T-helper 1 cell treated with Interleukin-12 subunit alpha and Interleukin-12 subunit beta and Interleukin-4 antibody, amounts not matched to agents 30 ng/mL and 1 ng/mL, for 36 hours (primary cell): ENCODE results near the gene TMEM139. TPM values are rescaled to one million over a fixed set of nuclear protein-coding genes. Genes with fewer than 3 reads are reported as not detected.

Experiments
- intact Hi-C: fragments of 100-400 bp; cut with micrococcal nuclease; formaldehyde crosslinking; loops from one replicate; pipeline ENCODE4 v1.15.1; 2024
- total RNA-seq: library from RNA; stranded (reverse); gene quantifications from 2 replicates; pipeline ENCODE4 v1.2.3, GENCODE V29; 2022

TMEM139 gene
- total RNA-seq, 1 donor from 2014 or later = 0.32 TPM

DNA sequence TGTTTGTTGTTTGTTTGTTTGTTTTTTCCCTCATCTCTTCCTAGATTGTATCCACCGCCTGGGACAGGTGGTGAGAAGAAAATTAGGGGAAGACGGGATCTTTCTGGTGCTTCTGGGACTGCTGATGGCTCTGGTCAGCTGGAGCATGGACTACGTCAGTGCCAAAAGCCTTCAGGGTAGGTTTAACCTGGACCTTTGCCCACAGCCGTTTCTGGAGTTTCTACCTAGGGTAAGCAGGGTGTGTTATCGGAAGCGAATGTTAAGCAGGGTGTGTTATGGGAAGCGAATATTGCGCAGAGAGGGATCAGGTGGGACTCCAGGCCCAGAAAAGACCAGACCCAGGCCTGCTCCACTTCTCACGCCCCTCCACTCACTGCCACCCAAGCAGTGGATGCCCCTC is 35.9 kb downstream of the TMEM139 start:
- intact Hi-C loops = no loop called here

DNA sequence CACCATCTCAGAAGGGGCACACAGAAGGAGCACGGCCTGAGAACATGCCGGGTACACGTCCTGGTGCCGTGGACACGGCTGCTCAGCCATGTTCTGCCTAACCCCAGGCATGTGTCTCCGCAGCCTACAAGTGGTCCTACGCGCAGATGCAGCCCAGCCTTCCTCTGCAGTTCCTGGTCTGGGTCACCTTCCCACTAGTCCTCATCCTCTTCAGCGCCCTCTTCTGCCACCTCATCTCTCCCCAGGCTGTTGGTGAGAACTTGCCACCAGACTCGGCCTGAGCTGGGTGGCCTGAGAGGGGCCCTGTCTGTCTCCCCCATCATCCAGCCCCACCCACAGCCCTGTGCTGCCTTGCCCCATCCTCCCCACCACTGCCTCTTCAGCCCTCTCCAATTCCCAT is 36.5 kb downstream of the TMEM139 start:
- intact Hi-C loops = no loop called here

DNA sequence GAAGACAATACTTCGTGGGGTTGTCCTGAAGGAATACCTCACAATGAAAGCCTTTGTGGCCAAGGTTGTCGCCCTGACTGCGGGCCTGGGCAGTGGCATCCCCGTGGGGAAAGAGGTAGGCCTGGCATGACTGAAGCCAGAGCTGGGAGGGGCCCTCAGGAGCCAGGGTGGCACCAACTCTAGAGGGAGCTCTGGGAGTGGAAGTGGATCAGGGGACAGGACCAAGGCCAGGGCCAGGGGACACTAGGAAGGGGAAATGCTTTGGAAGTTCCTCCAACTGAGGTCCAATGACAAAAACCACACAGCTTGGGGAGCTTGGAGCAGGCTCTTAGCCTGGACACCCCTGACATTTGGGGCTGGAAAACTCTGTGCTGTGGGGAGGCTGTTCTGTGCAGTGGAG is 37.0 kb downstream of the TMEM139 start:
- intact Hi-C loops = no loop called here

DNA sequence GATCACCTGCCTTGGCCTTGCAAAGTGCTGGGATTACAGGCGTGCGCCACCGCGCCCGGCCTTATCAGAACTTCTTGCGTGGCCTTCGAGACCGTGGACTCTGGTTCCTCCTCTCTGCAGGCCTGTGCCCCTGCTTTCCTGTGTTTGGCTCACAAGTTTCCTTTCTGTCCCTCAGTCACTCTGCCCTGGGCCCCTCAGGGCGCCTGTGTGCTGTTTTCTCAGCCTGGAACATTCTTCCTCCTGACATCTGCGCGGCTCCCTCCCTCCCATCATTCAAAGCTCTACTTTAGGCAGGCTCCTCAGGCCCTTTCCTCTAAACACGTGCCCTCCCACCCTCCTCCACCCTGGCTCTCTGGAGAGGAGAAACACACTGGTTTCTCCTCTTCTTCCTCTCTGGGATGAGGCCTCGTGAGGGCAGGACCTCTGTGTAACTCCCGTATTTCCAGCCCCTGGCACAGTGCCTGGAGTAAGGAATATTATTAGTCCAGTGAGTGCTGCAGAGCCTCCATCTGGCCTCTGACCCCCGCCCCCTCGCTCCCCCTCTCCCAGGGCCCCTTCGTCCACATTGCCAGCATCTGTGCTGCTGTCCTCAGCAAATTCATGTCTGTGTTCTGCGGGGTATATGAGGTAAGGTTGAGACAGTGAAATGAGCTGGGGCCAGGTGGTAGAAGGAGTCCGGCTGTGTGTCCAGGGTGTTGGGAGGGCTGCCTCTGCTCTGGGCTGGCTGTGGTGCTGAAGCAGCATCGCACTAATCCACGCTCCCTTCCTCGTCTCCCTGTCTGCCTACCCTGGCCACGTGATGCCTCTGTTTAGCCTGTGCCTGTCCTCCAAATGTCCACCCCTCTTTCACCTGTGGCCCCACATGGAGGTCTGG is 38.2 kb downstream of the TMEM139 start:
- intact Hi-C loops = no loop called here

GRCh38 chr7:143323653-143324052 is 38.9 kb downstream of the TMEM139 start:
- intact Hi-C loops = no loop called here

DNA sequence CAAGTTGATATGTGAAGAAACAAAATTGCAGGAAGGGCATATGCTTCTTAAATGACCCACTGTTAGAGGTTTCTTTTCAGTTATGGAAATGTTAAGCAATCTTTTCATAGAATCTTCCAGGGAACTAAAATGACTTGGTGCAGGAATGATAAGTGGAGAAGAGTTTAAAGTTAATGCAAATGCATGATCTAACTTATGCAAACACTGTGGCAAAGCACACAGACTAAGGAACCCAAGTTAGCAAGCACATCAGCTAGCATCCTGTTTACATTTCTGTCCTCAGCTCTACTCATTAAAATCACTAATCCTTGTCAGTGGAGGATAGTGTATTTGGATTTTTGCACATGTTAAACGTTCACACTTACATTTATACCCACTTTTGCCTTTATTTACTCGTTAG is 40.5 kb downstream of the TMEM139 start:
- intact Hi-C loops = no loop called here

- intact Hi-C loops = no loop called here
Observed at GRCh38 chr7:143327903-143328302, 43.1 kb downstream of the TMEM139 start.

DNA sequence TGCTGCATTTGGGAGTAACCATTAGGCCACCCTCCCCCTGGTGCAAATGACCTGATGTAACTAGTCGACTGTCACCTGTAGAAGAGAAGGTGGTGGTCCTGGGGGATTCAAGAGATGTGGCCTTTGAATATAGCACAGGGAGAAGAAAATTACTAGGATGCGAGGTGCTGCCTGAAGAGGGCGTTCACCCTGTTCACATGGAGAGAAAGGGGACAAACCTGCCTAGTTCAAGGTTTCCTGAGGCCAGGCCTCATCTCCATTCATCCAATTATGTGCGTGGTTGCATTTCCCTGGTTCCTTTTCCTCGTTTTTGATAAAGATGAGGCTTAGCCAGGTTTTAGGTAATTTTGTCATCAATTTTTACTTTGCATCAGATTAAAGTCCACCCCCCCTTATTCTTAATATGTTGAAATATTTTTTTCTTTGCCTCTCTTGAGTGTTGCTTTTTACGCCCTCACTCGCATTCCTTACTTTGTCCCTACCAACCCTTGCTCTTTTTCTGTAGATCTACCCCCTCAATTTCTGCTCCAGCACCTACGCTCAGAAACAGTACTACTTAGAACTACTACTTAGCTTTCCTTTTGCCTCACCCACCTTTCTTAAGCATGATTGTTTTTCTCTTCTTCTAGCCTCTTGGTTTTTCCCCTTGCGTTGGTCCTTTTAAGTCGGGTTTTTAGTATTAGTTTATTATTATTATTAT is 44.9 kb downstream of the TMEM139 start:
- intact Hi-C loops = no loop called here

DNA sequence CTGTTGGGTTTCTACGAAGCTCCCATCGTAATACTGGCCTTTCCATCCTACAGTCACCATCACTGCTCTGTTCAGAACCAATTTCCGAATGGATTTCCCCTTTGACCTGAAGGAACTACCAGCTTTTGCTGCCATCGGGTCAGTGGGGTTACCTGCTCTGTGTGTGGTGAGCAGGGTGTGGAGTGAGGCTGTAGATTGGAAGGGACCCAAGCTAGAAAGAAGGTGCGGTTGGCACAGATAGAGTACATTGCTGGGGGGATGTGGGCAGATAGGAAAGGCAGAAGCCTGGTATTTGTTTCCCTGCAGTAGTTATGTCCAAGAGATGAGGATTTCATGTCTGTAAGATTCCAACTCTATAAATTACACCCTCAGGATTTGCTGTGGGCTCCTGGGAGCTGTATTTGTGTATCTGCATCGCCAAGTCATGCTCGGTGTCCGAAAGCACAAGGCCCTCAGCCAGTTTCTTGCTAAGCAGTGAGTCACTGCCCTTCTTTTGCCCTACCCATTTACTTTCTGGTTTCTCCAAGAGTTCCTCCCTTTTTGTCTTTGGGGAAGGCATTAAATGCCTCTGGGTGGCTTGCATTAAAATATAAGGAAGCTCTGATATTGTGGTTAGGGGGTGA is 46.5 kb downstream of the TMEM139 start:
- intact Hi-C loops = no loop called here

DNA sequence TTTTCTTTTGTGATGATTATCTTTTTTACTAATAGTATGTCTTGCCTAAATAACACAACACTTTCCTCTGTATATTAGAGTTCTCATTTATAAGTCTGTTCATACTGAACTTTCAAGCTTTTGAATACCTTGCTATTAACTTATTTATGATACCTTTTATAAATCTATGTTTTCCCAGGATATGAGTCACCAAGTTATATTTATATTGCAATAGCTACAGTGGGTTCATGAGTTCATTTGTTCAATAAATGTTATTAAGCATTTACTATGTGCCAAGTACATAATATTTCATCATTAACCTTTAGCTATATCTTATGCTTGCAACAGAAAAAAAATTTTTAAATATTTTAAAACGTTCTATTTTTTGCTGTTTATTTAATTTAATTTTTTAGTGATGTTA is 49.5 kb downstream of the TMEM139 start:
- intact Hi-C loops = no loop called here

DNA sequence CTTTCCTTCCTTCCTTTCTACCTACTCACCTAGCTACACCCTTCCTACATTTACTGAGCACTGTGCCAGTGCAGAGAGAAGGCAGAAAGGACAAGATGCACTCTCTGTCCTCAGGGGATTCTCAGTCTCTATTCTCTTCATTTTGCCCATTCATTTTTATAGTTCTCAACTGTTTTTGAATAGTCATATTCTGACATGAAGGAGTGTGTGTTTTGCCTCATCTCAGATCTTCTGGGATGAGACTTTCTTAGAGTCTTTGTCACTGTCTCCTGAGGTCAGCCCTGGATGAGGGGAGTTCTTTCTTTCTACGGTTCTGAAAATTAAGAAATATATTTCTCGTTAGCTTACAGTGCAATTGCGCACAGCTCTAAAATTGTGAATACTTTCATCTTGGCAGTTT is 52.5 kb downstream of the TMEM139 start:
- intact Hi-C loops = no loop called here

Other genes starting within 250 kb of the TMEM139 start
- gene OR6V1, start 232.6 kb upstream of the TMEM139 start, total RNA-seq = not detected in 2 replicates
- not detected in 2 replicates for gene PIP, start 152.9 kb upstream of the TMEM139 start, total RNA-seq
- gene TAS2R39, start 101.5 kb upstream of the TMEM139 start, total RNA-seq = not detected in 2 replicates
- not detected in 2 replicates for gene TAS2R40, start 62.9 kb upstream of the TMEM139 start, total RNA-seq
- gene GSTK1, start 21.5 kb upstream of the TMEM139 start, total RNA-seq = 327 and 328 TPM in 2 replicates
- gene CASP2, start 3.4 kb downstream of the TMEM139 start, total RNA-seq = 103 TPM in 2 replicates
- gene CLCN1, start 31.2 kb downstream of the TMEM139 start, total RNA-seq = 0.07 TPM in 2 replicates
- gene FAM131B, start 77.8 kb downstream of the TMEM139 start, total RNA-seq = 0.37 TPM in 2 replicates
- 157 and 162 TPM in 2 replicates for gene ZYX, start 96.4 kb downstream of the TMEM139 start, total RNA-seq
- gene EPHA1, start 123.9 kb downstream of the TMEM139 start, total RNA-seq = 0.20 and 0.66 TPM in 2 replicates
- not detected in 2 replicates for gene TAS2R60, start 158.5 kb downstream of the TMEM139 start, total RNA-seq
- gene TAS2R41, start 192.9 kb downstream of the TMEM139 start, total RNA-seq = not detected in 2 replicates